HG02588 (cell line): ENCODE data around the gene TOGARAM2.

ENCODE experiments used
- ATAC-seq: cut with Tn5 transposase; IDR thresholded peaks from one replicate; pipeline ENCODE4 v1.9.1; 2021; ENCODE audit warnings: mild to moderate bottlenecking, moderate library complexity; ENCODE audit not compliant: unreplicated experiment

Gene TOGARAM2

GRCh38 chr2:28981016-28981441 lies at the start of gene TOGARAM2:
TOGARAM2 (plus strand) TSS chr2:28981298; CDS start chr2:28994835, 13,537 bp downstream.
- no peak for ATAC-seq

GRCh38 chr2:28934769-28935168 lies 46.3 kb upstream of the TOGARAM2 start:
- no peak for ATAC-seq

- ATAC-seq: no peak
These were observed 40.1 kb upstream of the TOGARAM2 start for GRCh38 chr2:28941008-28941407.

GRCh38 chr2:28944535-28945248 lies 36.4 kb upstream of the TOGARAM2 start:
- ATAC-seq: no peak

- ATAC-seq: no peak
These were observed 32.9 kb upstream of the TOGARAM2 start for GRCh38 chr2:28948160-28948559.

GRCh38 chr2:28949190-28949589 lies 31.9 kb upstream of the TOGARAM2 start:
- ATAC-seq: no peak

GRCh38 chr2:28949617-28950305 lies 31.3 kb upstream of the TOGARAM2 start:
- ATAC-seq: no peak

GRCh38 chr2:28950941-28951630 lies 30.0 kb upstream of the TOGARAM2 start:
- ATAC-seq: no peak

- ATAC-seq: no peak
These were observed 28.9 kb upstream of the TOGARAM2 start for GRCh38 chr2:28951910-28952835.

- ATAC-seq: no peak
These were observed 28.3 kb upstream of the TOGARAM2 start for GRCh38 chr2:28952836-28953211.

- no peak for ATAC-seq
These were observed 25.6 kb upstream of the TOGARAM2 start for GRCh38 chr2:28955467-28955866.

GRCh38 chr2:28956415-28956826 lies 24.7 kb upstream of the TOGARAM2 start:
- no peak for ATAC-seq

GRCh38 chr2:28956890-28957289 lies 24.2 kb upstream of the TOGARAM2 start:
- no peak for ATAC-seq

GRCh38 chr2:28958689-28959088 lies 22.4 kb upstream of the TOGARAM2 start:
- ATAC-seq: no peak

- ATAC-seq: no peak
These were observed 20.7 kb upstream of the TOGARAM2 start for GRCh38 chr2:28960401-28960800.

GRCh38 chr2:28962505-28962904 lies 18.6 kb upstream of the TOGARAM2 start:
- no peak for ATAC-seq

GRCh38 chr2:28970464-28971160 lies 10.5 kb upstream of the TOGARAM2 start:
- ATAC-seq: no peak

GRCh38 chr2:28972778-28973335 lies 8.2 kb upstream of the TOGARAM2 start:
- no peak for ATAC-seq

- no peak for ATAC-seq
These were observed 6.8 kb upstream of the TOGARAM2 start for GRCh38 chr2:28974252-28974651.

GRCh38 chr2:28975671-28976070 lies 5.4 kb upstream of the TOGARAM2 start:
- no peak for ATAC-seq
